Activated CD4-positive, alpha-beta T cell treated with anti-CD3 and anti-CD28 coated beads for 24 hours (primary cell): ENCODE results near the gene CSRP3.

Source experiments
- DNase-seq, 2 donors: peaks; one replicate each; pipeline ENCODE4 v3.0.0-alpha.2; 2020; ENCODE audit warnings: low read depth in 2 of 2

CSRP3 gene

DNA sequence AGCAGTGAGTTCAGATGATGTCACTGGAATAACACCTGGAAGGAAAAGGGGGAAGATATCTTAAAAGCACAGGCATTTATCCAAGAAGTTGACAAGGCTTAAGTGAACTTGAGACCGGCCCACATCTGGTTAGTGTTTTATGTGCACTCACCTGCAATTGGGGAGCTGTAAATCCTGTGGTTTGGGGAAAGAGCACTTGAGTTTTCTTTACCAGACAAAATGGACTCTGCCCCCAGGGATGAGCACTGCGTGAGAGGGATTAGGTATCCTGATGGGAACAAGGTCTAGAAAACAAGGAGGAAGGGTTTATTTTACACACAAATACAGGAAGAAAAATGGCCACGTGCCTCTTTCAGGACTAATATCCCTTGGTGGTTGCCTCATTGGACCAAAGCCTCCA lies 23.8 kb upstream of the CSRP3 start:
- DNase-seq: no peak

DNA sequence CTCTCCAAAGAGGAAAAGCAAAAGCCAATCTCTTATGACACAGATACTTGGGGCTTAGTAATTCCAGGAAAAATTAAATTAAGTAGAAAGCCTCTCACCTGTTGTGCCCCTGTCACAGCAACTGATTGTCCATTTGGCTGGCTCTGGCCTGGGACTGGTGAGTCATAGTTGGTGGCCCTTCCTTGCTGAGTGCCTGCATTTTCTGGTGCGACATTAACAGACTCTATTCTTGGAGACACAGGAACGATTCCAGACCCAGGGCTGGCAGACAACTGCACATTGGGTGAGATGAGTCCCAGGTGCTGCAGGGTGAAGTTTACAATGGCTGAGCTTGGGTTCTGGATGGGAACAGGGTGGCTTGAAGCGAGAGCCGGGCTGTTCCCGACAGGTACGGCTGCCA lies 23.3 kb upstream of the CSRP3 start:
- DNase-seq: no peak

DNA sequence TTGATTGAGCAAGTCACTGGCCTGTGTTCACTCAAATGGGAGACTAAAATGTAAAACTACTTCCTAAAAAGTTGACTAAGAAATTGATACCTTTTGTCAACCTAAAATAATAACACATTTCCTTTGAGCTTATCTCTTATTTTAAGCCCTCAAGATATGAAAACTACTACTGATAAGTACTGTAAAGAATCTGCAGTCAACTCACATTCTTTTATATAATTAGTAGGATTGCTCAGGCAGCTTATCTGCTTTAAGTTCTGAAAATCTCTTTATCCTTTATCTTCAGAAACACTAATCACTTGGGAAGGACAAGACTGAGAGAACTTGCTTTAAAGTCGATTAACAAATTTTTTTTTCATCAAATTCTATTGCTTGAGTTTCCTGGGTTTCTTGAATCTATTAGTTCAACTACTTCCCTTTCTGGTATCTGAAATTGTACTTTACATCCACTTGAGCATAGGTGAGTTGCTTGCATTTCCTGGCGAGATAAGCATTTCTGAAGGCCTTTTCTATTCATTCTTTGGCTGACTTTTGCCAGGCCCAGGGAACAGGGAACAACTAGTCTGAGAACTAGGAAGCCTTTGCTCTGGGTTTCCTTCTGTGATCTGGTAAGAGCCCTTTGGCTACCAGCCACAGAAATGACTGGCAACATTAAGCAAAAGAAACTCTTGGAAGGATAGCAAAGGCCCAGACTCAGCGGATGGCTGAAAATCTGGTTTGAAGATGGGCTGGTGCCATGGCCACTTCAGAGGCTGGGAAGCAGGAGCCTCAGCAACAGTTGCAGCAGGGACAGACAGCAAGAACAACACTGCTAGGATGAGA lies 19.3 kb upstream of the CSRP3 start:
- DNase-seq: no peak

DNA sequence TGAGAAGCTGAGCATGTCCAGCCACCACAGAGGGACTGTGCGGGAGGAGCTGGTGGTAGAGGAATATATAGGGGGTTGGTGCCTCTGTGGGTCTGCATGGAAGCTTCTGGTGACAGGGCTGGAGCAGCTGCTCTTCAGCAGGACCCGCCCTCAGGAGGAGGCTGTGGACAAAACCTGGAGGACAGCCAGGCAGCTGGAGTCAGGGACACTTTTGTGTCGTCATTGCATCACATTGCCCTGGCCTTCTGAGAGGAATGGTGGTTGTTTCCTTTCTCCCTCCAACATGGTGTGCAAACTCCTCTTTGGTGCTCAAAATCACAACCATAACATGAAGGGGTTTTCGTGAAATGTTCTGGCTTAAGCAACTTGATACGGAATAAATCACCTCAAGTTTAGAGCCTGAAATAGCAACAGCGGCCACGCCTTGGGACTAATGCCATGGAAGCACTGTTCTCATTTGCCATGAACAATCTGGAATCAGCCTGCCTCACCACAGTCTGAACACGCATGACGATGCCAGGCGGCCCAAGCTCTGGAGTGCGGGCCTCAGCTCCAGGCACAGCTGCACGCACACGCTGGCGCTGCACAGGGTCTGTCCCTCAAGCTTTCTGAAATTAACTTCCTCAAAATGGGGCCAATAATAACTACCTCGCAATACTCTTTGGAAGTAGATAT lies 17.1 kb upstream of the CSRP3 start:
- DNase-seq: no peak

DNA sequence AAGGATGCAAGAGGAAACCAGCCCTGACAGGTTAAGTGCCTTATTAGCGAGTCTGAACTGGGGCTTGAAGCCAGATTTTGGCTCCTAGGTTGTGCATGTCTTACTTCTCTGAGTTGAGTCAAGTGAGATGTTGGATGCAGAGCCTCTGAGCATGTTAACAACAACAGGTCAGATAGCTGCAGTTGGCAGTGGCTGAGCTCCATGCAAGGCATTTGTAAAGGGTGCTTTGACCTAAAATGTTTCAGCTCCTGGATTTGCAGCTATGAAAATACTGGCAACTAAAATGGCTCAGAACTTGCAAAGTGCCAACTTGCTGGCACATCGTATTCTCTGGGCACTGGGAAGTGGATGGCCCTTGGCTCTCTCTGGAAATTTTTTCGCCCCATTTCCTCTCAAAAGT lies 16.4 kb upstream of the CSRP3 start:
- DNase-seq: no peak

DNA sequence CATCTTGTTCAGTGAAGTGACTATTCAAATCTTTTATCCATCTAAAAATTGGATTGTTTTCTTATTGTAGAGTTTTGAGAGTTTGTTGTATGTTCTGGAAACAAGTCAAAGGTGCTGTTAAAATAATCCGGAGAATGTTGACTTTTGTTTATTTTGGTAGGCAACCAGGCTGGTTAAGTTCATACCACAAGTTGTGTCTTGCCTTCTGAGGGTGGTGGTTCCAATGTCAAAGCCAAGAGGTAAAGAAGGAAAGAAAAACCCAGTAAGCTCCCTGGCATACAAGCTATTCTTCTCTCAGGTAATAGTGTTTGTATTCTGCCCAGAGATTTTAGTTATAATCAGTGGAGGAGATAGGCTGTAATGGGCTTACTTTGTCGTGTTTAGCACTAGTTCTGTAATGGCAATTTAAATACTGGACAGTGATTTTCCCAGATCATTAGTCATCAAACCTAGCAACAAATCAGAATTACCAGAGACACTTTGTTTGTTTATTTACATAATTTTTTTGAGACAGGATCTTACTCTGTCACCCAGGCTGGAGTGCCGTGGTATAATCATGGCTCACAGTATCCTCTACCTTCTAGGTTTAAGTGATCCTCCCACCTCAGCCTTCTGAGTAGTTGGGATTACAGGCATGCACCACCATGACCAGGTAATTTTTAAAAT lies 15.1 kb upstream of the CSRP3 start:
- no peak for DNase-seq

DNA sequence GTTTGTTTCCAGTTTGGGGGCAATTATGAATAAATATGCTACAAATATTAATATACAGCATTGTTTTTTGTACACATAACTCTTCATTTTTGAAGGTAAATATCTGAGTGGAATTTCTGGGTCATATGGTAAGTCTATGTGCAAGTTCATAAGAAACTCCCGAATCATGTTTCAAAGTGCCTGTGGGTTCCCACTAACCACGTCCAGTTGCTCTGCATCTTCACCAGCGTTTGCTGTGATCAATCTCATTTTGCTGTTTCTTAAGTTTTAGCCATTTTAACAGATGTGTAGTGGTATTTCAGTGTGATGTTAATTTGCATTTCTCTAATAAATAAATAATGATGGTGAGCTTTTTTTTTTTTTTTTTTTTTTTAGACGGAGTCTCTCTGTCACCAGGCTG lies 14.2 kb upstream of the CSRP3 start:
- DNase-seq: no peak

DNA sequence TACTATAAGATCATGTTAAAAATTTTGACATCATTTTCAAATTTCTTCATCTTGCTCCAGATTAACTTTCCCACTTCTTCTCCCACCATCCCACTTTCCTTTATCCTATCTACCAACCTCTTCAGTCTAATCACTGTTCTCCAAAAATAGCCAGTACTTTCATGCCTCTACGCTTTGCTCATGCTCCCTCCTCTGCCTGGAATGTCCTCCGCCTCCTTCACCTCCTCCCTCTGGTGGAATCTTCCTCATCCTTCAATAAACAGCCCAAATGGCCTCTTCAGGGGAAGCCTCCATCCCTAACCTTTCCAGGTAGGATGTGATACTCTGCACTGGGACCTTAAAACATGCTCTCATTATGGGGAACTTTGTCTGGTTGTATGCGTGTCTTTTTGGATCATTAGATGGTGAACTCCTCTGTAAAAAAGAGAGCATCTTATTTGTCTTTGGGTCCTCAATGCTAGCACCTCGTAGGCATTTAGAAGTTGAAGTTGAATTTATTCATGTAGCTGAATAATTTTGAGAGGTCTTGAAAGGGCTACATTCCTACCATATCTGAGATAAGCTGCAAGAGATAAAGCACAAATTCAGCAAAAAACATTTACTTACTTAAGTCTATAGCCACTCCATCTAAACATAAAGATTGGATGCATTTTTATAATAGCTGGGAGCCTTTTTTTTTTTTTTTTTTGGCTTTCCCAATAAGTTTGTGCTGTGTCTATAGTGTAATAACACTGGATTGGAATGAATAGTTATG lies 8.0 kb upstream of the CSRP3 start:
- DNase-seq: no peak

DNA sequence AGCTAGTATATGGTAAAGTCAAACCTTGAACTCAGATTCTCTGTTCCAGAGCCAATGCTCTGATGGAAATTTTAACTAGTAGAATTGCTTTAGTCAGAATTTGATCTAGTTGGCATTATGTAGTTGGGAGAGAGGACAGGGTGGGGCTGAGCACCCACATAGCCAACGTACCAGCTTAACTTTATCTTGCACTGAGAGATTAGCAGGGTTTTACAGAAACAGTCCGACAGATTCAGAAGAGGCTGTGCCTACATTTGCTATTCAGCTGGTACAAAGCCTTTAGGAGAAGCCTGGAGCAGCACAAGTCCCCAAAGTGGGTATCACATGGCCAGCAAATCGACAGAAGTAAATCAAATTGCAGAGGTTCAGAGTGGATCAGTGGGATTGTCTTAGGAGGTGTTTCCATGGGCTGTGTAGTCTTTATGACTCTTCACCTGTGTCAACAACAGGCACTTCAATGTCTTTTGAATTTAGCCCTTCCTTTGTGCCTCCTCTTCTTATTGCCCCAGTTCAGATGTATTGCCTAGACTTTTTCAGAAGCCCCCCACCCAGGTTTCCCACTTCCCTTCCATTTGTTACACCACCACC lies 7.3 kb upstream of the CSRP3 start:
- no peak for DNase-seq

DNA sequence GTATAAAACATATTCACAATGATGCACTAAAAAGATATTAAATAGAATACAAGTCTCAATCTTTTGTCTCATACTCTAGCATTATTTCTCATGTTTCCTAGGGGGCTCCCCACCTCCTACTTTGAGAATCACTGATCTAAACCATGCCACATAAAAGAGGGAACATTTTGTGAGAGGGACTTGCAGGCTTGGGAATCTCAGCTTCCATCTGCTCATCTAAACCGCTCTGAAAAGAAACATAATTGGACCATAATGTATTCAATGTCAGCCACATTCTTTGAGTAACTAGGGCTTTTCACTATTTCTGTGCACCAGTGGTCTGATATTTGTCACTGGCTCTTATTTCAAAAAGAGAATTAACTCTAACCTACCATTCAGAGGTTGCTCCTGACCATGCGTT lies 6.4 kb upstream of the CSRP3 start:
- DNase-seq: no peak

DNA sequence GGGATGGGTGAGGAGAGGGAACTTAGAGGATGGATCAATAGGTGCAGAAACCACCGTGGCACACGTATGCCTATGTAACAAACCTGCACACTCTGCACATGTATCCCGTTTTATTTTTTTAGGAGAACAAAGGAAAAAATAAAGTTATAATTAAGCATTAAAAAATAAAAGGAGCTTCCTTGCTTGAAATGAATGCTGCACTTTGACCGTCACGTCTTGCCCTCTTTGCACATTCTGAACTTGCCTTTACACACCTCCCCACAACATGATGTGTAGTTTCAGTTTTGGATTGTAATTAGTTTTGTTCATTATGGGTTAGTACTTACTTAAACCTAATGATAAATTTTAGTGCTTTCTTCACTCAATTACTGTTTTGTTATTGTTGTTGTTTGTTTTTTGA lies 3.1 kb upstream of the CSRP3 start:
- DNase-seq: no peak

DNA sequence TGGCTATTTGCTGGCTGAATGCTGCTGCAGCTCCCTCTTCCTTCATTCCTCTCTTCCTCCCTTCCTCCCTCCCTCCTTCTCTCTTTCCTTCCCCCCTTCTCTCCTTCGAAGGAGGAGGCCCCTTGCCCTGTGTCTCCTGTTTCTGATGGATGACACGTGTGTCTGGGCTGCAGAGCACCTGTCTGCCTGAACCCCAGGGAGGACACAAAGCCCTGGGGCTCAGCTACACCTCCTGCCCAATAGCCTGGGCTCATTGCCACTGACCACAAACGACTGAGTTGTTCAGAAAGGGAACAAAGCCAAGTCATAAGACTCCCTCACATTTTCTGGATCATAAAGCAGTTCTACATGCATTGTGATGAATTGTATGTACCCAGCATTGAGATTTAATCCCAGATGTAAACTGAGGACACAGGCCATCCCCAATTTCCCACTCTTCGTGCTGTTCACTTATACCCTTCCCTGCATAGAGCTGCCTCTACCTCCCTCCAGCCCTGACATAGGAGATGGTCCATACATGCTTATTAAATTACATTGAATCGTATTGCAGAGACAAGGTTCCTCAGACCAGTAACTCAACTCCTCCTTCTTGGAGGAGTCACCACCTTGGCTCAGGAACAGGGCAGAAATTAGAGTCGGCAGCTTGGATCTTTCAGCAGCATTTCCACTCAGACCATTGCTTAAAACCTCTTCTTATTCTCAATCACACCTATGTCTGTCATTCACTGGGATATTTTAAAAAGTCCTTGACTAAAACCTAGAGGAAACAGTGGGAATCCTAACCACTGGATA lies 1.2 kb downstream of the CSRP3 start:
- no peak for DNase-seq

DNA sequence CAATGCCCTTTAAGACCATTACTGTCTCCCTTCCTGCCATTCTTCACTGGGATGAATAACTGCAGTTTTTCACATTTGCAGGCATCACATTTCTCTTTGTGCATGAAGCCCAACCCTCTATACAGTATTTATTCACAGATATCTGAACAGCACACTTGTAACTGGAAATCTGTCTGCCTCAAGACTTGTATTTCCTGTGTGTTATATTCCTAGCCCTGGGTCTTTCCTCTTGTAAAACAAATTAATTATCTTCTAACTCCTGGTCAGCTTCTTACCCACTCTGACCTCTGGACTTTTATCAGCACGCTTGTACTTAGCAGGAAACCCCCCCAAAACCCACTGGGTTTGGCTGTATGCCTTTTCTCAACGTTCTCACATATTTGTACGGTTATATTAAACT lies 2.0 kb downstream of the CSRP3 start:
- DNase-seq: no peak

DNA sequence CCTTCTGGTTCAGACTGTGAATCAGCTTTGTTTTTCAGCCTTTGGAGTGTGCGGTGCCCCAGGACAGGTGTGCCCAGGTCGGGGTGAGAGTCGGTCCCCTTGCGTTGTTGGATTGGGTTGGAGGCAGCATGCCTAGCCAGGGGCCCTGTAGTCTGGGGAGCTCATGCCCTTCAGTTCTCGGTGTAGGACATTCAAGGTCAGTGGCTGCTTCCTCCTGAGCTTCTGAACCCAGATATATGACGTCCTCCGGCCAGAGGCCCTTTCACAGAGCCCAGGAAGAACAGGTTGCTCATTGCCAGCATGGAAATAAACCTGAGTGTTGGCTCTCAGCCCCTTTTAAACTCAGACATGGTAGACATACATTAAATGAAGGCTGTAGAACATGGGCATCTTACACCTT lies 2.7 kb downstream of the CSRP3 start:
- DNase-seq: no peak

DNA sequence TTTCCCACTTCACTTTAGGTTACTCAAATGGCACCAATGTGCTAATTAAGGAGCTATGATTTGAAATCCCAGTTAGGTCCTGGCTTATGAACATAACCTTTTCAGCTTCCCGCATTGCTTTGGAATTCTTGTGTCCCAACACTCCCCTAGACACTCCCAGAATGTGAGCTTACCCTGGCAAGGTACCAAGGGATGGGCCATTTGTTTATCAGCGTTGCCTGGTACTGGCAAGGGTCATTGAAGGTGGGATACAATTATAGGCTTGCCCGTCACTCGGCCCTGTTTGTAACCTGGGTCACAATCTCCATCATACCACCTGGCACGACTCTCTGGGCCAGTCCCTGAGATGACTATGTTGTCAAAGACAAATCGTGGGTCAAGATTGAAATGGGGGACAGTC lies 5.4 kb downstream of the CSRP3 start:
- DNase-seq: no peak

DNA sequence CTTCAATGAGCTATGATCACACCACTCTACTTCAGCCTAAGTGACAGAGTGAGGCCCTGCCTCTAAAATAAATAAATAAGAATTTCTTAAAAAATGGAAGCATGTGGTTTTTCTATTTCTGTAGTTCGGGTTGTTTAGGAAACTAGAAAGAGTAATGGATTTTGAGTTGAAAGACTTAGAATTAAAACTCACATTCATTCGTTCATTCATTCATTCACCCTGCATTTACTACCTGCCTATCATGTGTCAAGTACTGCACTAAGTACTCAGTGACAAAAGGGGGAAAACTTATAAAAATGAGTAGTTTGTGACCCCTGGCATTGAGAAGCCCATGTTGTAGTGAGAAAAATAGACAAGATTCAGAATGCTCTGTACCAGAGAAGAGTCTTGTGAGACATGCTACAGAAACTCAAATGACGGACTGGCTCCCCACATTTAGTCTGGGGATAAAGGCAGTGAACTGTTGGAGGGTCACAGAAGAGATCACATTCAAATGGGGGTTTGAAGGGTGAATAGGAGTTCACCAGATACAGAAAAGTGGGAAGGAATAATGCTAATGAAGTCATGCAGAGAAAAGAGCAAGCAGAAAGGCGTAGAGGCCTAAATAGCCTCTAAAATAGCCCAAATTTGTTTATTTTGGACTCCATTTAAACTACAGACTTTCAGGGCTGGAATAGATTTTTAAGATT lies 7.0 kb downstream of the CSRP3 start:
- no peak for DNase-seq

DNA sequence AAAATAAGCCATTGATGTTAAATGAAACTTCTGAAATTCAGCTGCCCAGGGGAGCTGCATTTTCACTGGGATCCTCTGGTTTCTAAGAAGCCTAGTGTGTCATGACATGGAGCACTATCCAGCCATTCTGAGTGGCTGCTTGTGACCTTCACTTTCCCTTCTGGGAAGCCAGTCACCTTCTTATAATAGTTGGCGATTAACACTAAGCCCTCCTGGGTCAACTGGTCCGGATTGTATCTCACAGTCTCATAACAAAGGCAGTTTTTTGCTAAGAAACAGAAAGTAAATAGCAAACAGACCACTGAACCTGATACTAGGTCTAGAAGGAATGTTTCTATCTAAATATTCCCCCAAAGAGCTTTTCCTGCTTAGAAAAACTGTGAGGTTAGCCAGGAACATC lies 7.9 kb downstream of the CSRP3 start:
- no peak for DNase-seq

DNA sequence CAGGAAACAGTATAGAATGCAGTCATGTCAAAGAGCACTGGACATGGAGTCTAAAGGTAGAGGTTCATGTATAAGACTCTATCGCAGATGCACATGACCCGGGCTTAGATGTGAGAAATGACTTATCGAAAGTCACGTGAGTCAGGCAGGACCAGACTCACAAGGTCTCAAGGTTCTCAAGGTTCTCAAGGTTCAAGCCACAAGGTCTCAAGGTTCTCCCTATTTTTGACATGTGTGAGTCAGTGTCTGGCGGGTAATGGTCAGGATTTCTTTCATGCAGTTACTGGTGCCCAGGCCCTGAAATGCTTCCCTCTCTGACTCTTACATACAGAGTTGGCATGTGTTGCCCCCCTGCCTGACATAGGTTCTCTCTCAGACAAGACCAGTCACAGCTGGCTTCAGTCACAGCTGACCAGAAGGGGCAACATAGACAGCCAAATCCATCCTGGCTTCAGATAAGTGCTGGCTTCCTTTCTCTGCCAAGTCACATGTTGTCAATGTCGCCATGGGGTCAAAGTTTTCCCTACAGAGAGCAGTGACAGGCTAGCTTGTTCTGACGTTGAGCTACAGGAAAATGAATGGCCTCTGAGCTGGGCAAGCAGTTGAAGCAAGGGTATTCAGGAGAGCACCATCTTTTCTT lies 10.1 kb downstream of the CSRP3 start:
- no peak for DNase-seq

DNA sequence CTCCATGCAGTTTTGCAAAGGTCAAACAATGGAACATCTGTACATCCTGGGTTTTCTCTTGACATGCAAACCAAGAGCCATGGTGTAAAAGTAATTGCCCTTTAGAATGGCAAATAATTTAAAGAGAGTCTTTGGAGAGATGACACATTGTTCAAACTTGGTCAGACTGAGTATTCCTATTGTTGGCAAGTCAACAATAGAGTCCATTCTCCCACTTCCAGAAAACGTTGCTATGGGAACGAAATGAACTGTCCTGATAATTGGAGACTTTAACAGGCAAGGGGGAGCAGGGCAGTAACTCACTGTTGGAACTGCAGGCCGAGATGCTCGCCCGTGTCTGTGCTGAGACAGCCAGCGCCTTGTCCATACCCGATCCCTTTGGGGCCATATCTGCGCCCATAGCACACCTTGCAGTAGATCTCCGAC lies 13.9 kb downstream of the CSRP3 start:
- no peak for DNase-seq
